T-helper 22 cell (primary cell): ENCODE results near the gene HDDC3.

Source experiments
- DNase-seq: peaks from one replicate; pipeline ENCODE4 v3.0.0-alpha.2; 2020; ENCODE audit warnings: low read depth

The HDDC3 gene

GRCh38 chr15:90891346-90891949 is 40.9 kb downstream of the HDDC3 start:
- no peak for DNase-seq

GRCh38 chr15:90890839-90891238 is 41.5 kb downstream of the HDDC3 start:
- no peak for DNase-seq

- no peak for DNase-seq
Observed at GRCh38 chr15:90889736-90890456, 42.5 kb downstream of the HDDC3 start.

GRCh38 chr15:90889313-90889730 is 43.0 kb downstream of the HDDC3 start:
- no peak for DNase-seq

GRCh38 chr15:90887037-90887481 is 45.3 kb downstream of the HDDC3 start:
- no peak for DNase-seq

GRCh38 chr15:90886291-90886614 is 46.1 kb downstream of the HDDC3 start:
- DNase-seq = no peak

GRCh38 chr15:90885432-90886290 is 46.7 kb downstream of the HDDC3 start:
- peak; percentile 38 for DNase-seq

- no peak for DNase-seq
Observed at GRCh38 chr15:90884719-90885431, 47.5 kb downstream of the HDDC3 start.

- no peak for DNase-seq
Observed at GRCh38 chr15:90883976-90884718, 48.2 kb downstream of the HDDC3 start, which contains the start of gene FES. Gene FES (plus strand): TSS chr15:90884504. CDS start chr15:90885046, 542 bp downstream.

- no peak for DNase-seq
Observed at GRCh38 chr15:90883526-90883975, 48.8 kb downstream of the HDDC3 start.

- DNase-seq = no peak
Observed at GRCh38 chr15:90882781-90883525, 49.4 kb downstream of the HDDC3 start.

GRCh38 chr15:90881978-90882721 is 50.2 kb downstream of the HDDC3 start:
- DNase-seq = no peak

GRCh38 chr15:90881181-90881977 is 51.0 kb downstream of the HDDC3 start:
- DNase-seq = no peak

GRCh38 chr15:90880381-90881145 is 51.8 kb downstream of the HDDC3 start:
- no peak for DNase-seq
